ENCODE measurements around the gene SLC22A14. TPM values are rescaled to one million over a fixed set of nuclear protein-coding genes. Genes with fewer than 3 reads are reported as not detected.

SLC22A14 gene
- total RNA-seq, 1 experiment from 2014 or later, result 0.22 TPM

GRCh38 chr3:38323060-38323459, 41.0 kb downstream of the SLC22A14 start:
- RAD21 ChIA-PET (ENCODE audit: low non-redundant PET in 1 of 2, low total read pairs in 2 of 2, uncharacterized antibody in 2 of 2, unreplicated experiment in 2 of 2), result no interaction called here
- POLR2A ChIA-PET, result no interaction called here
- Histone ChIP-seq H3K9me2 (ENCODE audit: insufficient read depth) (no peaks in the 10 kb centered on the region), H3K36me3 (ENCODE audit: control insufficient read depth in 1 of 2, insufficient read depth in 2 of 2, low read length in 2 of 2) (no peaks in the 10 kb centered on the region), H3K4me2 (ENCODE audit: low read length) (no peak overlapping the region), H2AFZ (ENCODE audit: low read depth, low read length, poor library complexity, severe bottlenecking) (no peak overlapping the region), H3K4me1 (ENCODE audit: control insufficient read depth in 1 of 2, insufficient read depth in 2 of 2, low read length in 2 of 2) (peaks cover 0 to 10% of the 10 kb centered on the region in 2 experiments; a peak in 2 of 4 replicates), H3K27me3 (ENCODE audit: insufficient read depth, low read length) (no peaks in the 10 kb centered on the region), H4K20me1 (ENCODE audit: insufficient read depth) (no peaks in the 10 kb centered on the region), H3K9me3 (ENCODE audit: control insufficient read depth in 1 of 2, insufficient read depth in 1 of 2, low read depth in 1 of 2, low read length in 2 of 2) (peaks cover 0 to 6% of the 10 kb centered on the region in 2 experiments; a peak in 1 of 4 replicates), H3K79me2 (ENCODE audit: insufficient read depth, low read length) (no peaks in the 10 kb centered on the region), H3K9ac (ENCODE audit: low read length) (no peak overlapping the region), H3K4me3 (replicated peaks in 1 of 2; ENCODE audit: low read depth in 1 of 2, low read length in 2 of 2) (no peak overlapping the region), H3K27ac (ENCODE audit: low read depth, low read length) (no peak overlapping the region)
- intact Hi-C loops (cut with micrococcal nuclease), result no loop called here
- TF ChIP-seq REST (IDR thresholded peaks at IDR 0.05; ENCODE audit: low read depth) (no peak), MAX (IDR thresholded peaks at IDR 0.05) (no peak), YY1 (IDR thresholded peaks at IDR 0.05; ENCODE audit: extremely low read depth, insufficient replicate concordance, low read depth, low read length) (no peak), FOSL1 (IDR thresholded peaks at IDR 0.05; ENCODE audit: low read depth) (no peak), CEBPB (IDR thresholded peaks at IDR 0.05; ENCODE audit: low read depth) (no peak), JUND (IDR thresholded peaks at IDR 0.05) (no peak), POLR2AphosphoS5 (IDR thresholded peaks at IDR 0.05; ENCODE audit: low read depth, low read length) (no peak)
- ATAC-seq (no peak), DNase-seq (ENCODE audit: low read depth, low spot score) (no peak)
- no TSS peak for BruUV-seq (replicated peaks)
- CTCF ChIA-PET, result no interaction called here
